Motor neuron (in vitro differentiated cells): Measurements from ENCODE around the gene VIPR2. TPM values are rescaled to one million over a fixed set of nuclear protein-coding genes. Genes with fewer than 3 reads are reported as not detected.

Experiments
- ATAC-seq, 8 experiments: fragments of 200-7000 bp; cut with Tn5 transposase; replicated peaks in 6 of 8; 2 replicates each; pipeline ENCODE4 v1.8.0; 2021; ENCODE audit warnings: mild to moderate bottlenecking in 8 of 8, moderate library complexity in 8 of 8
- H3K27ac ChIP-seq, 2 donors: fragments of 250-450 bp; sonication (Bioruptor Pico); 2 replicates each; pipeline ENCODE4 v1.9.0; 2021; ENCODE audit warnings: antibody characterized with exemption in 2 of 2, mild to moderate bottlenecking in 2 of 2, moderate library complexity in 1 of 2
- H3K4me1 ChIP-seq, 2 donors: fragments of 250-450 bp; sonication (Bioruptor Pico); replicated peaks in 1 of 2; 2 replicates each; pipeline ENCODE4 v1.6.1; 2021; ENCODE audit warnings: antibody characterized with exemption in 2 of 2, mild to moderate bottlenecking in 2 of 2, moderate library complexity in 1 of 2
- H3K4me3 ChIP-seq, 5 donors: fragments of 250-450 bp; sonication (Bioruptor Pico); 2 replicates each; pipeline ENCODE4 v1.9.0; 2021; ENCODE audit warnings: antibody characterized with exemption in 5 of 5, mild to moderate bottlenecking in 5 of 5, moderate library complexity in 4 of 5
- WGBS, 10 experiments: fragments of 450-650 bp; shearing (Covaris generic); methylation state at CpG; one replicate each; pipeline ENCODE4 v1.0.0; 2022; 5-methylcytosine and 5-hydroxymethylcytosine counted together
- in situ Hi-C, 9 experiments: fragments of 400-800 bp; cut with MboI; loops; one replicate each; pipeline ENCODE4 v1.15.0; 2021; ENCODE audit warnings: low sequenced_read_pairs in 9 of 9, low pct_unique_long_range_greater_than_20kb in 2 of 9; ENCODE audit not compliant: unreplicated experiment in 9 of 9
- total RNA-seq, 8 experiments: library from RNA; unstranded; fragments of 300-600 nt; gene quantifications; 2 replicates each; pipeline versions ENCODE4 v1.2.3 to v1.2.4, GENCODE V29; 2022

VIPR2 gene
- total RNA-seq, 8 experiments from 2014 or later, result 0.05 to 2.0 (median 0.73) TPM; not detected in 1

DNA sequence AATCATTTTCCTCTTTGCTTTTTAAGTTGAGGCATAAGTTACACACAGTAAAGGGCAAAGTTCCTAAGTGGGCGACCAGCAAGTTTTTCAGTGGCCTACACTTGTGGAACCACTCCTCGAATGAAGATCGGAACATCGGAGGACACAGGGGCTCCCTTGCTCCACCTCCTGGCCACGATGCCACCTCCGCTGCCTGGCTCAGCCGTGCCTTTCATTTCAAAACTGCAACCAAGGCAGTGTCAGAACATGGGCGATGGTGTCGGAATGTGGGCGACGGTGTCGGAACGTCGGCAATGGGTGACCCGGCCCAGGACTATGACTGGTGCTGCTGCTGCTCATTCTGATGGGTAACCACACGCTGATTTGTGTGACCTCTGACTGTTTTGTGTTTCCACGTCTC, 9.6 kb upstream of the VIPR2 start:
- no peaks in the 10 kb centered on the region for H3K4me1 ChIP-seq
- in situ Hi-C loops, result no loop called here
- peak in 1 of 8 experiments; percentile 52 for ATAC-seq
- no peak overlapping the region for H3K27ac ChIP-seq
- WGBS, 10 experiments, result 70 to 90% (median 77%) methylated on average over 2 to 15 of the region's 17 CpGs; no CpG with 5 or more reads in 6 of the 10 experiments
- H3K4me3 ChIP-seq, result no peak overlapping the region

DNA sequence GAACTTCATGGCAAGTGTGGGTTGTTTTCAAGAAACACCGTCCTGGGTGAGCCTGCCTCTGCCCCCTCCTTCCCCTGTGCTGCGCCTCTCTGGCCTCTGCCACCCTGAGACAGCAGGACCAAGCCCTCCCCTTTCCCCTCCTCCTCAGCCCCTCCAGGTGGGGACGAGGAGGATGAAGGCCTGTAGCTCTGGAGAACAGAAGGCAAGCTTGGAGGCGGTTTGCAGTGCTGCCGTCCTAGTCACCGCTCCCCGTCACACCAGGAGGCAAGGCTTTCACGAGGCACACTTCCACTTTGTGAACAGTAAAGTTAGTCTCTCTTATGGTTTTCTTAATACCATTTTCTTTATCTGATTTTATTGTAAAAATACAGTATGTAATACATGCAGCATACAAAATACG, 8.8 kb upstream of the VIPR2 start:
- 20 to 90% (median 68%) methylated on average over 2 to 8 of the region's 9 CpGs; no CpG with 5 or more reads in 1 of the 10 experiments for WGBS, 10 experiments
- Histone ChIP-seq H3K4me3 (no peak overlapping the region), H3K27ac (no peak overlapping the region), H3K4me1 (no peaks in the 10 kb centered on the region)
- in situ Hi-C loops, result no loop called here
- no peak for ATAC-seq

DNA sequence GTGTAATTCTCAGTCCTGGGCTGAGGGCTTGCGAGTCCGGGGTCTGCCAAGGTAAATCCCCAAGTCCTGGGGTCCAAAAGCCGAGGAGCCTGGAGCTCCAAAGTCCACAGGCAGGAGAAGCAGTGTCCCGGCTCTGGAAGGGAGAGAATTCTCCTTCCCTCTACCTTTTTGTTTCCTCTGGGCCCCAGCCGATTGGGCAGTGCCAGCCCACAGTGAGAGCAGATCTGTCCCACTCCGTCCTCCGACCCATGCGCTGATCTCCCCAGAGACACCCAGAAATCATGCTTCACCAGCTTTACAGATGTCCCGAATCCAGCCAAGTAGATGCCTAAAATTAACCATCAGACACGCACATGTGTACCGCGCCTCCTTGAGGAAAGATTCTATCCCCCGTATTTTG, 8.1 kb upstream of the VIPR2 start:
- H3K4me1 ChIP-seq, result no peaks in the 10 kb centered on the region

DNA sequence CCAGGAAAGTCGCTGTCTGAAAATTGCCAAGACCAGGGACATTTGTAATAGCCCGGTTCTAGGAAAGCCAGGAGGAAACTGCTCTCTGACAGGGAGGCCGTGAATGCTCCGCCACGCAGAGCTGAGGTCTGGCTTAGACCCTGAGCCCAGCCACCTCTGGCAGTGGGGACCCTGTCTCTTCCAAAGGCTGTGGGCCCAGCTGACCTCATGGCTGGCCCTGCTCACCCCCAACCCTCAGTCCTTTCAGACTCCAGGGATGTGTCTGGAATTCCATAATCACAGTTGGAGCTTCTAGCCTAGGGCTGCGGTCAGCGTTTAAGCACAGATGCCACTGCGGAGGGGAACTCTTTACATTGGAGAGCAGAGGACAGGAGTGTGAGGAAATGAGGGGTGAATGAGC, 6.6 kb upstream of the VIPR2 start:
- in situ Hi-C loops, result no loop called here
- no peaks in the 10 kb centered on the region for H3K4me1 ChIP-seq
- H3K4me3 ChIP-seq, result no peak overlapping the region
- WGBS, 10 experiments, result 0 to 100% (median 63%) methylated on average over 1 to 8 of the region's 8 CpGs; no CpG with 5 or more reads in 2 of the 10 experiments
- H3K27ac ChIP-seq, result no peak overlapping the region
- ATAC-seq, result no peak

More for the DNA sequence above, 8.1 kb upstream of the VIPR2 start:
- in situ Hi-C loops, result no loop called here
- no peak for ATAC-seq
- WGBS, 10 experiments, result 45 to 96% (median 74%) methylated on average over 1 to 11 of the region's 13 CpGs; no CpG with 5 or more reads in 5 of the 10 experiments
- no peak overlapping the region for H3K27ac ChIP-seq
- no peak overlapping the region for H3K4me3 ChIP-seq

DNA sequence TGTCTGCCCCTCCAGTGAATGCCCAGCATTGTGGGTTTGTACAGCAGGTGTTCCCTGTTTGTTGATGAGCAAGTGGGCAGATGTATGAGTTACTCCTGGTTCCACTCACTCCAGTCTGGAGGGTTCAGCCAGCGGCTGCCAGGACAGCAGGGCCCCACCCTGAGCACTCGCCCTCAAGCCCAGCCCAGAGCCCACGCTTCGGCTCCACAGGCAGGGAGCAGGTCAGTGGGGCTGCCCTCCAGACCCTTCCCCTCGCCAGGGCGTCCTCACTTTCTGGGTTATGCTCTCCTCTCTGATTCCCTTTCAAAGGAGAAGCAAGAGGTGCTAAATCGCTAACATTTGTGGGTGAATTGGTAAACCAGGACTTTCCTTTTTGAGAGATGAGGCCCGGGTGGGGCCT, 4.8 kb upstream of the VIPR2 start:
- Histone ChIP-seq H3K4me3 (no peak overlapping the region), H3K27ac (no peak overlapping the region), H3K4me1 (no peaks in the 10 kb centered on the region)
- 20 to 100% (median 83%) methylated on average over 1 to 3 of the region's 8 CpGs; no CpG with 5 or more reads in 6 of the 10 experiments for WGBS, 10 experiments
- no peak for ATAC-seq
- in situ Hi-C loops, result no loop called here

DNA sequence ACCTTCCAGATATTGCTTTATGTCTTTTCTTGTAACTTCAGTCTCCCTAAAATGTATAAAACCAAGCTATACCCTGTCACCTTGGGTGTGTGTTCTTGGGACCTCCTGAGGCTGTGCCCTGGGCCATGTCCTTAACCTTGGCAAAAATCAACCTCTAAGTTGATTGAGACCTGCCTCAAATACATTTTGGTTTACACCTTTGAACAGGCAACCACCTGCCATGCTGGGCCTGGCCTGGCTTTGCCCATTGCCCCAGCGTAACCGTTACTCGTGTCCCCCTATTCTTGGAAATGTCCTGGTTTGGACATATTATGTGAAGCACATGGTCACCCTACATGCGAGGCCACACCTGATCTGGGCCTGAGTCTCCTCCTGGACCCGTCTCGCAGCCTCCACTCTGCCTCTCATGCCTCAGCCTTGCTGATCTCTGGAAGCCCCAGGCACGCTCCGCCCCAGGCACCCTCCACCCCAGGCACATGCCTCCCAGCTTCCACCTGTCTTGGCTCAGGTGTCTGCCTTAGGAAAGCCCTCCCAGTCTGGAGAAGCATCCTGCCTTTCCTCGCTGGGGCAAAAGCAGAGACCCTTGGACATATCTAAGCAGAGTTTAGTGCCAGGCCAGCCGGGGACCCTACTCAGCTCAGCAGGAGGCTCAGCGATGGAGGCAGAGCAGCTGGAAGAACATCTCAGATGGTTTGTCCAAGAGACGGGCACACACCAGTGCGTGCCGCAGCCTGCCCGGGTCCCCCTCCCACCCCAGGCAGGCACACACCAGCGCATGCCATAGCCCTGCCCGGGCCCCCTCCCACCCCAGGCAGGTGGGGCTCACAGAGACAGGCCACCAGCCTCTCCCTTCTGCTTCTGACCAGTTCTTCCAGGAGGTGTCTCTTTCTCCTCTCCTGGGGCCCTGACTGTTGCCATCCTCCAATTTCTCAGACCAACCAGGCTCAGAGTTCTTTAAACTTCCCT, 4.0 kb upstream of the VIPR2 start:
- in situ Hi-C loops, result no loop called here
- H3K4me1 ChIP-seq, result peaks cover 0 to 8% of the 10 kb centered on the region in 2 donors
- WGBS, 10 experiments, result 61 to 90% (median 87%) methylated on average over 2 to 4 of the region's 17 CpGs; no CpG with 5 or more reads in 6 of the 10 experiments
- no peak overlapping the region for H3K27ac ChIP-seq
- H3K4me3 ChIP-seq, result no peak overlapping the region
- ATAC-seq, result no peak

DNA sequence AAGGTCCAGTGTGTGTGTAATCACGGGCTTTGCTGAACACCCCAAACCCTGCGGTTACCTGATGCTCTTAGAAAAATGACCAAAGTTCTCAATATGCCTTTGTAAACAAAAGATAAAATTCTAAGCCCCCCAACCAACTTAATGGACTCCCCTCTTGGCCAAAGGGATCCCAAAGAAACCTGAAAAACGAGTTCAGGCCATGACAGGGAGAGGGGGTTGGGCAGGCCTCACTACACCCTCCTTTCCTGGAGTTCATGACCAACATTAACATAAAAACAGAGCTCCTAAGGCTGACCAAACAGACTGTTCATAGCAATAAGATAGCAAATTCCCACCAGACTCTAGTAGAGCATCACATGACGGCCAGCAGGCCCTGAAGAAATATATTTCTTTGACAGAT, 3.0 kb upstream of the VIPR2 start:
- H3K4me1 ChIP-seq, result peaks cover 0 to 8% of the 10 kb centered on the region in 2 donors
- WGBS, 10 experiments, result 13 to 93% (median 61%) methylated on average over 1 to 4 of the region's 4 CpGs; no CpG with 5 or more reads in 3 of the 10 experiments
- in situ Hi-C loops, result no loop called here
- no peak for ATAC-seq
- no peak overlapping the region for H3K27ac ChIP-seq
- H3K4me3 ChIP-seq, result no peak overlapping the region

DNA sequence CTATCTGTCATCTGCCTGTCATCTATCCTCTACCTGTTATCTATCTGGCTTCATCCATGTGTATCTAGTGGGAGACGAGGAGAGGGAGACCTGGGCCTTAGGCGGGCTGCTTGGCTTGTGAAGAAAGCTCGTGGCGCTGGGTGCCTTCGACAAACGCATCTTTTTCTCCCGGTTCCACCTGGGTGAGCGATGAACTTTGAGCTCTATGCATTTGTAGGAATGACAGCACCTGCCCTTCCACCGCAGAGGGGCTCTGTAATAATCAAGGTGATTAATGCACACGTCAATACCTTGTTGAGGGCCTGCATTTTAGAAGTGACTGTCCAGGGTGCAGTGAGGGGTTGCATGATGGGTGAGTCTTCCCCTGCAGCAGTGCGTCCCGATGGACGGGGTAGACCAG, 2.6 kb upstream of the VIPR2 start:
- ATAC-seq, result no peak
- WGBS, 10 experiments, result 45 to 93% (median 81%) methylated on average over 2 to 8 of the region's 13 CpGs; no CpG with 5 or more reads in 5 of the 10 experiments
- Histone ChIP-seq H3K4me1 (peaks cover 0 to 8% of the 10 kb centered on the region in 2 donors), H3K27ac (no peak overlapping the region), H3K4me3 (no peak overlapping the region)
- in situ Hi-C loops, result no loop called here

DNA sequence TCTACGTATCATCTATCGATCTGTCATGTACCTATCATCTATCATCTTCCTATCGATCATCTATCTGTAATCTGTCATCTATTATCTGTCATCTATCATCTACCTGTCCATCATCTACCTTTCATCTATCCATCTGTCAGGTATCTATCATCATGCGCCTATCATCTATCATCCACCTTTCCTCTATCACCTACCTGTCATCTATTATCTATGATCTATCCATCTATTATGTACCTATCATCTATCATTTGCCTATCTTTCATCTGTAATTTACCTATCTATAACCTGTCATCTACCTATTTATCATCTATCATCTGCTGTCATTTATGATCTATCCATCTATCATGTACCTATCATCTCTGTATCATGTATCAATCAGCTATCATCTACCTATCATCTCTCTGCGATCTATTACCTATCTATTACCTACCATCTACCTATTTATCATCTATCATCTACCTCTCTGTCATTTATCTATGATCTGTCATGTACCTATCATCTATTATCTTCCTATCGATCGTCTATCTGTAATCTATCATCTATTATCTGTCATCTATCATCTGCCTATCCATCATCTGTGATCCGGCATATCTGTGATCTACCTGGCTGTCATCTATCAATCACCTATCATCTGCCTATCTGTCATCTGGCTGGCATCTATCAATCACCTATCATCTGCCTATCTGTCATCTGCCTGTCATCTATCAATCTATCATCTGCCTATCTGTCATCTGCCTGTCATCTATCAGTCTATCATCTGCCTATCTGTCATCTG, 1.6 kb upstream of the VIPR2 start:
- ATAC-seq, result no peak
- peaks cover 2 to 9% of the 10 kb centered on the region in 2 donors for H3K4me1 ChIP-seq
- H3K27ac ChIP-seq, result no peak overlapping the region
- 65 to 98% (median 90%) methylated on average over 4 to 8 of the region's 8 CpGs for WGBS, 10 experiments
- in situ Hi-C loops, result no loop called here
- H3K4me3 ChIP-seq, result no peak overlapping the region

DNA sequence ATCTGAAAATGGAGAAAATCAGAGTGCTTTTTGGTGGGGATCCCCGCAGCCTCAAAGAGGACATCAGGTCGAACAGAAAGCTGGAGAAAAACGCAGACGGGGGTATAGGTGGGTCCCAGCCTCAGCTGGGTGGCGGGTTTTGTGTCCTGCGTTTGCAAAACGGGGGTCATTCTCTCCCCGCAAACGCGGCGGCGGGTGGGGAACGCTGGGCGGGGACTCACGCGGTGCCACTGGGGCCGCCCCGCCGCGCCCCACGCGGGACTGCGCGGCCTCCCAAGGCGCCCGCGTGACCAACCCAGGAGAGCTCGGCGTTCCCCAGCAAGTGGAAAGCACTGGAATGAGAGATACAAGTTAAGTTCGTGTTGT, 806 bp upstream of the VIPR2 start:
- H3K4me1 ChIP-seq, result peaks cover 5 to 12% of the 10 kb centered on the region in 2 donors
- peak overlapping the region in 3 of 5 donors; percentile 27 to 39 (median 37) for H3K4me3 ChIP-seq
- peak in 1 of 8 experiments; percentile 4 for ATAC-seq
- WGBS, 10 experiments, result 0 to 60% (median 31%) methylated on average over 1 to 4 of the region's 30 CpGs; no CpG with 5 or more reads in 3 of the 10 experiments
- in situ Hi-C loops, result no loop called here
- H3K27ac ChIP-seq, result no peak overlapping the region

DNA sequence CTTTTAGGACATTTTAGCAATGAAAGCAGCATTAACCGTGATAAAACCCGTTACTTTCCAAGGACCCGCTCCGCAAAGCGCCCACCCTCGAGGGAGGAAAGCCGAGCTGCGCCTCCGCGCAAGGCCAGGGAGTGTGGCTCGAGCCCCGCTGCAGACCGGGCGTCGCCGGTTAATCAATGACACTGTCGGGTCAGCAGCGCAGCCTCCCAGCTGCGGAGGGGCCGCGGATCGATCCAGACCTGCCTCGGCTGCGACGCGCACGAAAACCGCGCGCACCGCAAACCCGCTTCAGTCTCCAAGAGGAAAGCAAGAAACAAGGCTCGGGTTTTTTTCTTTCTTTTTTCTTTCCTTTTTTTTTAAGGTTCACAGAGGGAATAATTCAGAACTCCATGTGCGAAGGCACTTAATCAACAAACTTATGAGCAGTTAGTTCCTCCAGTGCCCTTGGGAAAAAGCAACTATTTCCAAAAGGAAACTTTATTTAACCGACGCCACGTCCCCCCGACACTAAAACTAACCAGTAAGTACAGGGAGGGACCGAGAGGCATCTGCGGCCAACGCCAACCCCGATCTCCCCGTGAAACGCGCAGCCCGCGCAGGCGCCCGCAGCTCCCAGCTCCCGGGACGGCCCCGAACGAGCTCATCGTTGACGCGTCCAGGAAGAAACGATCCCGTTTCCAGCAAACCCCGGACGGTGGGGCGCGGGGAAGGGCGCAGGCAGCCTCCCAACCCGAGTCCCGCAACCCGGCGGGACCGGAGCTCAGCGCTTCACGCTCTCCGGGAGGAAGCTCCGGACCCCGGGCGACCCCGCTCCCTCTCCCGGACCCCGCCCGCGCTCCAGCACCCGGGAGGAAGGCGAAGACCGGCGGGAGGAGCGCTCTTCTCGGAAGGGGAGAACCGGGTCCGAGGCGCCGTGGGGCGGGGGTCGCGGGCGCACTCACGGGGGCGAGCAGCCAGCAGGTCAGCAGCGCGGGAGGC, 598 bp downstream of the VIPR2 start:
- ATAC-seq, result peak in 7 of 8 experiments; percentile 38 to 69 (median 51)
- H3K4me1 ChIP-seq, result peaks cover 5 to 12% of the 10 kb centered on the region in 2 donors
- peak overlapping the region; percentile 33 to 42 (median 38) for H3K4me3 ChIP-seq
- H3K27ac ChIP-seq, result no peak overlapping the region
- 0 to 49% (median 2%) methylated on average over 4 to 27 of the region's 97 CpGs; no CpG with 5 or more reads in 1 of the 10 experiments for WGBS, 10 experiments
- in situ Hi-C loops, result no loop called here

DNA sequence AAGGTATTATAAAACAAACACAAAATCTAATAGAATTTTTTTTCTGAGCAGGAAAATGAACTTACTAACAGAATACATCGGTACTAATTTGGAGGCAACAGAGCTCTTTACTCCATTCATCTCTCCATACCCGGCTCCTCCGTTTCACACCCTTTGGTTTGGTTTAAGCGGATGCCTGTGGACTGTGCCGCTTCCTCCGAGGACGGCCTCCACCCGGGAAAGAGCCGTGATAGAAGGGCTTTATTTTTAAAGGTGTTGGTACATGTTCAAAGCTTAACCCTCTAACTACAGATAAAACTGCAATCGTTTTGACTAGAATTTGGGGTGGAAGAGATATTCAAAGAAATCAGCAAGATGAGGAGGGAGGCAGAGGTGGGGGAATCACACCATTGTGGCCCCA, 1.9 kb downstream of the VIPR2 start:
- Histone ChIP-seq H3K27ac (no peak overlapping the region), H3K4me3 (no peak overlapping the region), H3K4me1 (peaks cover 5 to 12% of the 10 kb centered on the region in 2 donors)
- in situ Hi-C loops, result no loop called here
- no peak for ATAC-seq
- WGBS, 10 experiments, result 0 to 80% (median 45%) methylated on average over 1 to 10 of the region's 10 CpGs
